Gastrocnemius medialis (tissue), 4 donors: ENCODE results near the gene RPS14. TPM values are rescaled to one million over a fixed set of nuclear protein-coding genes. Genes with fewer than 3 reads are reported as not detected.

Source experiments
- ATAC-seq, 2 donors: fragments of 150-250 bp; one replicate each; pipeline ENCODE4 v1.9.1; 2016
- DNase-seq, 2 donors: peaks; one replicate each; pipeline ENCODE4 v3.0.0-alpha.2; 2019
- H3K27ac ChIP-seq, 4 donors: fragments of 200-600 bp; sonication (generic); 1 replicate in 1 of 4; 2 replicates in 3 of 4; pipeline ENCODE4 v1.5.1; 2016 to 2018; ENCODE audit warnings: mild to moderate bottlenecking in 2 of 4, moderate library complexity in 1 of 4
- H3K27me3 ChIP-seq, 3 donors: fragments of 200-600 bp; sonication (generic) in 2 of 3; 1 replicate in 1 of 3; 2 replicates in 2 of 3; pipeline versions ENCODE4 v1.5.1 to v1.6.0; 2016 to 2019; ENCODE audit warnings: mild to moderate bottlenecking in 1 of 3, moderate library complexity in 1 of 3
- H3K36me3 ChIP-seq, 2 donors: fragments of 200-600 bp; sonication (generic) in 1 of 2; one replicate each; pipeline ENCODE4 v1.5.1; 2017 to 2018
- H3K4me1 ChIP-seq, 2 donors: fragments of 200-600 bp; sonication (generic) in 1 of 2; one replicate each; pipeline ENCODE4 v1.5.1; 2016 to 2017; ENCODE audit warnings: mild to moderate bottlenecking in 2 of 2
- H3K4me3 ChIP-seq, 4 donors: fragments of 200-600 bp; sonication (generic) in 3 of 4; 1 replicate in 1 of 4; 2 replicates in 3 of 4; pipeline ENCODE4 v1.5.1; 2016 to 2019; ENCODE audit warnings: mild to moderate bottlenecking in 2 of 4
- H3K9me3 ChIP-seq, 3 donors: fragments of 200-600 bp; sonication (generic) in 2 of 3; 1 replicate in 1 of 3; 2 replicates in 2 of 3; pipeline ENCODE4 v1.5.1; 2016 to 2019
- CTCF ChIP-seq, 5 experiments: fragments of 450-650 bp in 3 of 5; fragments of 200-600 bp in 2 of 5; sonication (generic) in 2 of 5; IDR thresholded peaks in 4 of 5; conservative IDR thresholded peaks in 1 of 5; 1 replicate in 4 of 5; 2 replicates in 1 of 5; pipeline ENCODE4 v1.5.1; 2016 to 2019; ENCODE audit warnings: antibody characterized with exemption in 5 of 5, mild to moderate bottlenecking in 3 of 5, moderate library complexity in 3 of 5
- POLR2A ChIP-seq, 2 donors: fragments of 450-650 bp; IDR thresholded peaks; one replicate each; pipeline ENCODE4 v1.6.1; 2017; ENCODE audit warnings: antibody characterized with exemption in 2 of 2, mild to moderate bottlenecking in 2 of 2, moderate library complexity in 2 of 2
- in situ Hi-C, 4 donors: fragments of 200-750 bp; cut with MboI; loops; one replicate each; pipeline versions ENCODE4 v1.15.0 to v1.8.0; 2017; ENCODE audit warnings: low sequenced_read_pairs in 4 of 4
- intact Hi-C: fragments of 100-400 bp; cut with DNase I; formaldehyde crosslinking; loops from one replicate; pipeline ENCODE4 v1.15.1; 2023; ENCODE audit warnings: low total_unique reads
- total RNA-seq, 4 donors: library from RNA; depleted of rRNA; stranded (reverse); fragments of >200 nt; gene quantifications; one replicate each; pipeline versions ENCODE4 v1.1.0 to v1.2.3, GENCODE V29; 2016

RPS14 gene
- total RNA-seq, 4 donors from 2014 or later = 1,865 to 2,215 (median 2,024) TPM

GRCh38 chr5:150485693-150486401, 36.3 kb upstream of the RPS14 start:
- in situ Hi-C loops = no loop called here
- peak overlapping the region; percentile 80 to 100 (median 94) for H3K4me3 ChIP-seq
- intact Hi-C loops = loop anchor here (2.0 kb wide), 2 partner anchors 25 to 39 kb away; no protein-coding TSS in a partner anchor
- H3K9me3 ChIP-seq = no peaks in the 10 kb centered on the region
- no peaks in the 10 kb centered on the region for H3K27me3 ChIP-seq
- TF ChIP-seq POLR2A (IDR thresholded peaks at IDR 0.05) (peak; percentile 62 to 64), CTCF (IDR thresholded peaks at IDR 0.05 in 4 of 5, conservative IDR thresholded peaks at IDR 0.05 in 1 of 5) (no peak)
- DNase-seq (peak in 1 of 2 donors; percentile 50), ATAC-seq (peak; percentile 43 to 51)
- peaks cover 41 to 42% of the 10 kb centered on the region in 2 donors for H3K4me1 ChIP-seq
- H3K36me3 ChIP-seq = no peaks in the 10 kb centered on the region
- peak overlapping the region; percentile 83 to 98 (median 95) for H3K27ac ChIP-seq

GRCh38 chr5:150484964-150485692, 35.6 kb upstream of the RPS14 start:
- H3K9me3 ChIP-seq = no peaks in the 10 kb centered on the region
- no peaks in the 10 kb centered on the region for H3K27me3 ChIP-seq
- H3K4me3 ChIP-seq = peak overlapping the region; percentile 80 to 100 (median 94)
- DNase-seq (no peak), ATAC-seq (no peak)
- H3K36me3 ChIP-seq = no peaks in the 10 kb centered on the region
- in situ Hi-C loops = no loop called here
- no peak for TF ChIP-seq CTCF (IDR thresholded peaks at IDR 0.05 in 4 of 5, conservative IDR thresholded peaks at IDR 0.05 in 1 of 5)
- no peak for TF ChIP-seq POLR2A (IDR thresholded peaks at IDR 0.05)
- intact Hi-C loops = no loop called here
- peaks cover 33 to 35% of the 10 kb centered on the region in 2 donors for H3K4me1 ChIP-seq
- H3K27ac ChIP-seq = peak overlapping the region; percentile 83 to 98 (median 95)

- Histone ChIP-seq H3K4me1 (peaks cover 3 to 4% of the 10 kb centered on the region in 2 donors), H3K27me3 (no peaks in the 10 kb centered on the region), H3K27ac (no peak overlapping the region), H3K36me3 (no peaks in the 10 kb centered on the region), H3K4me3 (no peak overlapping the region), H3K9me3 (no peaks in the 10 kb centered on the region)
- intact Hi-C loops (no loop called here), in situ Hi-C loops (no loop called here)
- DNase-seq = no peak
- TF ChIP-seq POLR2A (IDR thresholded peaks at IDR 0.05) (no peak), CTCF (IDR thresholded peaks at IDR 0.05 in 4 of 5, conservative IDR thresholded peaks at IDR 0.05 in 1 of 5) (no peak)
- no peak for ATAC-seq
These were observed 32.5 kb upstream of the RPS14 start for GRCh38 chr5:150481972-150482406.

- in situ Hi-C loops = no loop called here
- ATAC-seq (no peak), DNase-seq (no peak)
- intact Hi-C loops = no loop called here
- Histone ChIP-seq H3K9me3 (no peaks in the 10 kb centered on the region), H3K36me3 (no peaks in the 10 kb centered on the region), H3K27me3 (no peaks in the 10 kb centered on the region), H3K4me1 (no peaks in the 10 kb centered on the region), H3K4me3 (no peak overlapping the region), H3K27ac (no peak overlapping the region)
- TF ChIP-seq POLR2A (IDR thresholded peaks at IDR 0.05) = no peak
- no peak for TF ChIP-seq CTCF (IDR thresholded peaks at IDR 0.05 in 4 of 5, conservative IDR thresholded peaks at IDR 0.05 in 1 of 5)
These were observed 32.1 kb upstream of the RPS14 start for GRCh38 chr5:150481708-150481965.
